AG04450 (cell line): ENCODE results near the gene EIF3F. TPM values are rescaled to one million over a fixed set of nuclear protein-coding genes. Genes with fewer than 3 reads are reported as not detected.

Experiments
- CTCF ChIA-PET: fragments of 300-600, 350-600 bp; formaldehyde crosslinking; extraction: SDS; loops from one replicate; lab custom pipeline; 2022; ENCODE audit warnings: antibody characterized with exemption, inconsistent platforms; lab: Charles Lee
- POLR2A ChIA-PET: fragments of 350-600 bp; formaldehyde crosslinking; extraction: SDS; loops from one replicate; lab custom pipeline; 2021; ENCODE audit warnings: antibody characterized with exemption, inconsistent platforms; lab: Yijun Ruan, JAX
- DNase-seq: peaks from one replicate; pipeline ENCODE4 v3.0.0-alpha.2; 2011; ENCODE audit warnings: low read depth, low spot score
- H3K27ac ChIP-seq: one replicate; pipeline ENCODE4 v1.5.1; 2012; ENCODE audit warnings: low read depth, low read length, control low read depth
- H3K27me3 ChIP-seq: one replicate; pipeline ENCODE4 v1.6.0; 2012; ENCODE audit warnings: low read length; ENCODE audit not compliant: control insufficient read depth, insufficient read depth
- H3K4me3 ChIP-seq: 2 replicates; pipeline ENCODE4 v1.5.1; 2011; ENCODE audit warnings: mild to moderate bottlenecking, low read depth, low read length, control low read depth
- H3K9me3 ChIP-seq: 2 replicates; pipeline ENCODE4 v1.5.1; 2012; ENCODE audit warnings: low read length; ENCODE audit not compliant: control insufficient read depth, insufficient read depth
- polyA plus RNA-seq: library from polyadenylated mRNA; depleted of rRNA; stranded (reverse); fragments of >200 nt; gene quantifications from 2 replicates; pipeline ENCODE4 v1.2.3, GENCODE V29; 2011; rRNA removed
- small RNA-seq: library from RNA; depleted of rRNA; stranded (forward); fragments of <200 nt; gene quantifications from one replicate; pipeline ENCODE3, GENCODE V24; 2012; ENCODE audit warnings: low read depth; ENCODE audit not compliant: insufficient read length
- TF ChIP-seq, protein P1 (sequence below): IDR thresholded peaks from 2 replicates; pipeline ENCODE4 v1.5.1; 2011; ENCODE audit warnings: low read depth, low read length, control low read depth, inconsistent platforms

Gene EIF3F
- polyA plus RNA-seq, 1 experiment, result 216 TPM

GRCh38 chr11:8041576-8041975 is 54.4 kb downstream of the EIF3F start:
- CTCF ChIA-PET, result interaction anchor here (0.5 to 2.2 kb wide), 3 partner anchors 49 to 543 kb away, joined by 3 to 7 read pairs (median 4); no protein-coding TSS in a partner anchor

GRCh38 chr11:8043756-8044155 is 56.6 kb downstream of the EIF3F start:
- Histone ChIP-seq H3K27ac (no peak overlapping the region), H3K27me3 (no peaks in the 10 kb centered on the region), H3K9me3 (no peaks in the 10 kb centered on the region), H3K4me3 (no peak overlapping the region)
- CTCF ChIA-PET, result interaction anchor here (2.0 to 3.2 kb wide), 3 partner anchors 10 to 55 kb away, joined by 7 to 24 read pairs (median 8); no protein-coding TSS in a partner anchor
- POLR2A ChIA-PET, result no interaction called here
- TF ChIP-seq, protein P1, sequence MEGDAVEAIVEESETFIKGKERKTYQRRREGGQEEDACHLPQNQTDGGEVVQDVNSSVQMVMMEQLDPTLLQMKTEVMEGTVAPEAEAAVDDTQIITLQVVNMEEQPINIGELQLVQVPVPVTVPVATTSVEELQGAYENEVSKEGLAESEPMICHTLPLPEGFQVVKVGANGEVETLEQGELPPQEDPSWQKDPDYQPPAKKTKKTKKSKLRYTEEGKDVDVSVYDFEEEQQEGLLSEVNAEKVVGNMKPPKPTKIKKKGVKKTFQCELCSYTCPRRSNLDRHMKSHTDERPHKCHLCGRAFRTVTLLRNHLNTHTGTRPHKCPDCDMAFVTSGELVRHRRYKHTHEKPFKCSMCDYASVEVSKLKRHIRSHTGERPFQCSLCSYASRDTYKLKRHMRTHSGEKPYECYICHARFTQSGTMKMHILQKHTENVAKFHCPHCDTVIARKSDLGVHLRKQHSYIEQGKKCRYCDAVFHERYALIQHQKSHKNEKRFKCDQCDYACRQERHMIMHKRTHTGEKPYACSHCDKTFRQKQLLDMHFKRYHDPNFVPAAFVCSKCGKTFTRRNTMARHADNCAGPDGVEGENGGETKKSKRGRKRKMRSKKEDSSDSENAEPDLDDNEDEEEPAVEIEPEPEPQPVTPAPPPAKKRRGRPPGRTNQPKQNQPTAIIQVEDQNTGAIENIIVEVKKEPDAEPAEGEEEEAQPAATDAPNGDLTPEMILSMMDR, result no peak
- DNase-seq, result no peak

More at GRCh38 chr11:8041576-8041975, 54.4 kb downstream of the EIF3F start:
- TF ChIP-seq, protein P1, result no peak
- Histone ChIP-seq H3K9me3 (no peaks in the 10 kb centered on the region), H3K27ac (no peak overlapping the region), H3K4me3 (no peak overlapping the region), H3K27me3 (no peaks in the 10 kb centered on the region)
- DNase-seq, result no peak
- POLR2A ChIA-PET, result no interaction called here

DNA sequence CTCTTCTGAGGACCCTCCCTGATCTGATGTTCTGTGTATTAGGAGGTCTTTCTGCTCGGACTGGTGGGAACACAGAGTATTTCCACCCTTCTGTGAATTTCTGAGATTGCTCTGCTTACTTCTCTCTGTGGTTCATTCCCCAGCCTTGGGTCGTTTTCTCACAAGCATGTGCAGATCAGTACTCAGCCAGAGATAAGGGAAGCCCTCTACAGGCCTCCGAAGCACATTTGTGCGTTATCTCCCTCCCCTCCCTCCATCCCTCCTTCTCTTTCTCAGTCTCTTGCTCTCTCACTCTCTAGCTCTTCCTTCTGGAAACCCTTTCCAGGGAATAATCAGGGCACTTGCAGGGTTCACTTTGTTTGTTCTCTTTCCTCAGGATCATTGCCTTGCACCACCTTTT is 58.7 kb downstream of the EIF3F start:
- no peak overlapping the region for H3K4me3 ChIP-seq
- ChIA-PET CTCF (interaction anchor here (2.5 kb wide), 1 partner anchor 45 kb away, joined by 8 read pairs; no protein-coding TSS in a partner anchor), POLR2A (no interaction called here)
- no peak overlapping the region for H3K27ac ChIP-seq
- H3K9me3 ChIP-seq, result no peaks in the 10 kb centered on the region
- H3K27me3 ChIP-seq, result no peaks in the 10 kb centered on the region
- DNase-seq, result no peak
- TF ChIP-seq, protein P1, result no peak

GRCh38 chr11:8047382-8047781 is 60.2 kb downstream of the EIF3F start:
- ChIA-PET CTCF (interaction anchor here (1.9 to 7.2 kb wide), 2 partner anchors 14 to 43 kb away, joined by 9 to 46 read pairs; no protein-coding TSS in a partner anchor), POLR2A (no interaction called here)
- H3K9me3 ChIP-seq, result no peaks in the 10 kb centered on the region
- TF ChIP-seq, protein P1, result no peak
- no peak for DNase-seq
- no peak overlapping the region for H3K27ac ChIP-seq
- peaks cover 2% of the 10 kb centered on the region for H3K27me3 ChIP-seq
- H3K4me3 ChIP-seq, result no peak overlapping the region

DNA sequence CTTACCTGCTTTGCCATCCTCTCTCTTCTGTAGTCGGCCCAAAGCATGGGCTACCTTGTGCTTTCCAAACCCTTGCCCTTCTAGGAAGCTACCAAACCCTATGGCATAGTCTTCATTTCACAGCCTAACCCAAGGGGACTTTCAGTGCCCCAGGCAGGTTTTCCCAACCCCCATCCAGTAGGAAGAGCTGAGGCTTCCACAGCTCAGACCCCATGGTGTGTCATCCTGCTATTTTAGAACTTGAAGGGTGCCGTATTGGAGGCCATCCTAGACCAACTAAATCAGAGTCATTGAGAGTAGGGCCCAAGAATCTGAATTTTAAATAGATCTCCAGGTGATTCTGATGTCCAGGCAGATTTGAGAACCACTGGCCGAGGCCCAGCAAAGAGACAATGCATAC is 61.9 kb downstream of the EIF3F start:
- Histone ChIP-seq H3K27ac (no peak overlapping the region), H3K27me3 (peaks cover 2% of the 10 kb centered on the region), H3K4me3 (no peak overlapping the region), H3K9me3 (no peaks in the 10 kb centered on the region)
- ChIA-PET CTCF (interaction anchor here (1.2 to 7.2 kb wide), 4 partner anchors 16 to 50 kb away, joined by 3 to 46 read pairs (median 6); no protein-coding TSS in a partner anchor), POLR2A (no interaction called here)
- TF ChIP-seq, protein P1, result no peak
- no peak for DNase-seq

Small RNA genes within 50 kb of the gene (small RNA-seq; reads per million reads assigned to genes)
- gene COX6CP5, result not detected

Other genes starting within 250 kb of the EIF3F start
- not detected in 2 replicates for gene OR5P2, start 190.4 kb upstream of the EIF3F start, polyA plus RNA-seq
- not detected in 2 replicates for gene OR5P3, start 156.5 kb upstream of the EIF3F start, polyA plus RNA-seq
- 0.04 and 0.05 TPM in 2 replicates for gene OR10A6, start 56.1 kb upstream of the EIF3F start, polyA plus RNA-seq
- 0.15 TPM in 1 of 2 replicates, not detected in the other for gene OR10A3, start 45.6 kb upstream of the EIF3F start, polyA plus RNA-seq
- 2.4 and 2.8 TPM in 2 replicates for gene NLRP10, start 21.9 kb upstream of the EIF3F start, polyA plus RNA-seq
- 13.9 and 14.7 TPM in 2 replicates for gene TUB, start 93.9 kb downstream of the EIF3F start, polyA plus RNA-seq
- gene RIC3, start 181.7 kb downstream of the EIF3F start, polyA plus RNA-seq, result not detected in 2 replicates